Ishikawa (cell line): ENCODE data around the gene TMCC3.

ENCODE experiments used
- FOXM1 ChIP-seq: IDR thresholded peaks from 2 replicates; pipeline ENCODE4 v1.6.1; 2012; ENCODE audit warnings: low read depth, borderline replicate concordance
- MAX ChIP-seq: IDR thresholded peaks from 2 replicates; pipeline ENCODE4 v1.6.1; 2012
- REST ChIP-seq: IDR thresholded peaks from 2 replicates; pipeline ENCODE4 v1.6.1; 2012; ENCODE audit warnings: low read depth, mild to moderate bottlenecking
- TCF12 ChIP-seq: IDR thresholded peaks from 2 replicates; pipeline ENCODE4 v1.6.1; 2012; ENCODE audit warnings: low read depth
- YY1 ChIP-seq: IDR thresholded peaks from 2 replicates; pipeline ENCODE4 v1.6.1; 2012; ENCODE audit warnings: low read depth

GRCh38 chr12:94531196-94531720, 119.1 kb downstream of the TMCC3 start:
- TF ChIP-seq FOXM1 (no peak), REST (no peak), YY1 (no peak), MAX (no peak), TCF12 (no peak)
